ENCODE results near the gene RELN.

DNA sequence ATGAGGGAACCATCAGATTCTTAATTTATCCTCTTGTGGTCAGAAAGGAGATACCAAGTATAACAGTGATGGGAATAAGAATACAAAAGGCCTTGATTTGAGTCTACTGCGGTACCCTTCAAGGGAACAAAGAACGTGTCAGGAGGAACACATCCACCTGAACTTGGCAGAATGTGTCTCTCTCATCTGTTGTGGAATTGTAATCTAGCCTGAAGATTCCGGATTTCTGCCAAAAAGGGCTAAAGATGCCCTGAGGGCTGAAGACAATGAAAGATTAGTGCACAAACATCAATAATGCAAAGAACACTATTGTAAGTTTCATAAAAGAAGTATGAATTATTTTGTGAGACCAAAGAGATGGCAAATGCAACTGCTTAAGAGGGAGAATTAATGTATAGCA lies 134.8 kb downstream of the RELN start:
- no peak for TF ChIP-seq CTCF (IDR thresholded peaks at IDR 0.05; ENCODE audit: poor library complexity)
- no peak for TF ChIP-seq EZH2phosphoT487 (IDR thresholded peaks at IDR 0.05; ENCODE audit: low read depth, severe bottlenecking, unreplicated experiment)

All from hepatocyte (in vitro differentiated cells).